ENCODE results near the gene DPYSL4.

The DPYSL4 gene

GRCh38 chr10:132248455-132249225 is 61.9 kb downstream of the DPYSL4 start:
- peak; percentile 63 for DNase-seq

GRCh38 chr10:132249226-132249724 is 62.5 kb downstream of the DPYSL4 start:
- DNase-seq, result no peak

- DNase-seq, result no peak
Measured at GRCh38 chr10:132249824-132250375, 63.2 kb downstream of the DPYSL4 start.

- no peak for DNase-seq
Measured at GRCh38 chr10:132250481-132251475, 64.0 kb downstream of the DPYSL4 start.

- no peak for DNase-seq
Measured at GRCh38 chr10:132251928-132252327, 65.2 kb downstream of the DPYSL4 start.

GRCh38 chr10:132252412-132252811 is 65.7 kb downstream of the DPYSL4 start:
- no peak for DNase-seq

GRCh38 chr10:132253092-132253687 is 66.4 kb downstream of the DPYSL4 start:
- no peak for DNase-seq

GRCh38 chr10:132254841-132255240 is 68.1 kb downstream of the DPYSL4 start:
- no peak for DNase-seq
